GM19452 (cell line): ENCODE measurements around the gene UBE3B.

Experiments used
- ATAC-seq: cut with Tn5 transposase; IDR thresholded peaks from one replicate; pipeline ENCODE4 v1.9.1; 2021; ENCODE audit not compliant: unreplicated experiment

Gene UBE3B

GRCh38 chr12:109549613-109550270 lies 72.3 kb downstream of the UBE3B start:
- no peak for ATAC-seq

GRCh38 chr12:109550281-109550680 lies 72.8 kb downstream of the UBE3B start:
- no peak for ATAC-seq

- no peak for ATAC-seq
Observed at GRCh38 chr12:109551108-109551507, 73.7 kb downstream of the UBE3B start.

- no peak for ATAC-seq
Observed at GRCh38 chr12:109552971-109553370, 75.5 kb downstream of the UBE3B start.

- no peak for ATAC-seq
Observed at GRCh38 chr12:109553483-109553882, 76.0 kb downstream of the UBE3B start.

GRCh38 chr12:109553906-109554500 lies 76.6 kb downstream of the UBE3B start:
- ATAC-seq = no peak

GRCh38 chr12:109554761-109555160 lies 77.3 kb downstream of the UBE3B start:
- ATAC-seq = no peak

- ATAC-seq = no peak
Observed at GRCh38 chr12:109555431-109556315, 78.2 kb downstream of the UBE3B start.

- ATAC-seq = no peak
Observed at GRCh38 chr12:109557200-109557599, 79.8 kb downstream of the UBE3B start.

- no peak for ATAC-seq
Observed at GRCh38 chr12:109557805-109558204, 80.4 kb downstream of the UBE3B start.

GRCh38 chr12:109558374-109559199 lies 81.2 kb downstream of the UBE3B start:
- no peak for ATAC-seq

GRCh38 chr12:109559200-109559505 lies 81.7 kb downstream of the UBE3B start:
- ATAC-seq = no peak

GRCh38 chr12:109559601-109560000 lies 82.2 kb downstream of the UBE3B start:
- no peak for ATAC-seq

- no peak for ATAC-seq
Observed at GRCh38 chr12:109560867-109561710, 83.7 kb downstream of the UBE3B start.

- ATAC-seq = no peak
Observed at GRCh38 chr12:109561711-109562030, 84.2 kb downstream of the UBE3B start.

GRCh38 chr12:109562871-109563270 lies 85.4 kb downstream of the UBE3B start:
- ATAC-seq = no peak

GRCh38 chr12:109563291-109564284 lies 86.2 kb downstream of the UBE3B start:
- no peak for ATAC-seq

- ATAC-seq = no peak
Observed at GRCh38 chr12:109566424-109566823, 89.0 kb downstream of the UBE3B start.

- no peak for ATAC-seq
Observed at GRCh38 chr12:109567296-109567695, 89.9 kb downstream of the UBE3B start.
